Endothelial cell of umbilical vein (primary cell): Measurements from ENCODE around the gene PIGO. TPM values are rescaled to one million over a fixed set of nuclear protein-coding genes. Genes with fewer than 3 reads are reported as not detected.
A peak's percentile ranks its signal among the peaks of the same experiment; 100 is the strongest.

Experiments
- BruUV-seq: library from RNA; stranded (reverse); fragments of 400-500 nt; replicated peaks from 2 replicates; lab custom pipeline; 2021; lab: Mats Ljungman, UMichigan
- CTCF ChIA-PET: fragments of 300-600, 350-600 bp; sonication (Branson Sonifier 250); formaldehyde crosslinking; loops from one replicate; lab custom pipeline; 2021; ENCODE audit warnings: antibody characterized with exemption, inconsistent platforms; lab: Charles Lee
- POLR2A ChIA-PET: fragments of 300-600, 350-600 bp; sonication (Branson Sonifier 250); formaldehyde crosslinking; loops from one replicate; lab custom pipeline; 2021; ENCODE audit warnings: antibody characterized with exemption, inconsistent platforms; lab: Charles Lee
- DNase-seq: peaks from one replicate; pipeline ENCODE4 v3.0.0-alpha.2; 2011; ENCODE audit warnings: low read depth, low spot score
- FAIRE-seq: peaks from 2 replicates; lab custom pipeline; 2011; peaks lifted over from hg19 to GRCh38; lab: Jason Lieb, UNC
- H2AFZ ChIP-seq: 2 replicates; pipeline ENCODE4 v1.6.0; 2012; ENCODE audit warnings: low read depth, low read length, control low read depth, inconsistent platforms
- H3K27ac ChIP-seq: 2 replicates; pipeline ENCODE4 v1.5.1; 2011; ENCODE audit warnings: low read depth, mild to moderate bottlenecking, control low read depth, low read length, moderate library complexity; ENCODE audit not compliant: insufficient read depth
- H3K27me3 ChIP-seq, 2 experiments: 2 replicates each; pipeline versions ENCODE4 v1.6.0 to v1.6.1; 2011; ENCODE audit warnings: low read length in 2 of 2, mixed read lengths in 1 of 2; ENCODE audit not compliant: control insufficient read depth in 2 of 2, insufficient read depth in 2 of 2
- H3K36me3 ChIP-seq, 2 experiments: 2 replicates in 1 of 2; 3 replicates in 1 of 2; pipeline ENCODE4 v1.5.1; 2011; ENCODE audit warnings: low read length in 2 of 2, mild to moderate bottlenecking in 1 of 2, moderate library complexity in 1 of 2; ENCODE audit not compliant: control insufficient read depth in 2 of 2, insufficient read depth in 2 of 2; ENCODE audit errors: extremely low read depth in 1 of 2
- H3K4me1 ChIP-seq: 3 replicates; pipeline ENCODE4 v1.5.1; 2011; ENCODE audit warnings: mild to moderate bottlenecking, low read length; ENCODE audit not compliant: control insufficient read depth, insufficient read depth; ENCODE audit errors: extremely low read depth
- H3K4me2 ChIP-seq: 2 replicates; pipeline ENCODE4 v1.6.1; 2011; ENCODE audit warnings: low read length, control low read depth, mixed read lengths; ENCODE audit not compliant: insufficient read depth
- H3K4me3 ChIP-seq, 3 experiments: fragments of 200-600 bp in 1 of 3; sonication (generic), shearing (Covaris generic) in 1 of 3; replicated peaks in 1 of 3; 2 replicates each; pipeline ENCODE4 v1.5.1; 2011 to 2016; ENCODE audit warnings: control low read depth in 3 of 3, low read length in 3 of 3, mild to moderate bottlenecking in 2 of 3, inconsistent platforms in 1 of 3, low read depth in 1 of 3, moderate library complexity in 1 of 3; ENCODE audit not compliant: insufficient read depth in 1 of 3
- H3K79me2 ChIP-seq: 2 replicates; pipeline ENCODE4 v1.6.0; 2012; ENCODE audit warnings: low read length, inconsistent platforms; ENCODE audit not compliant: control insufficient read depth, insufficient read depth
- H3K9ac ChIP-seq: replicated peaks from 2 replicates; pipeline ENCODE3; 2011; ENCODE audit warnings: low read length, control low read depth; ENCODE audit not compliant: insufficient read depth; ENCODE audit errors: extremely low read depth
- H3K9me1 ChIP-seq: replicated peaks from 3 replicates; pipeline ENCODE4 v1.6.0; 2011; ENCODE audit warnings: mild to moderate bottlenecking, low read length; ENCODE audit not compliant: control insufficient read depth, insufficient read depth; ENCODE audit errors: extremely low read depth
- H3K9me3 ChIP-seq: replicated peaks from 2 replicates; pipeline ENCODE4 v1.5.1; 2012; ENCODE audit warnings: low read length, inconsistent platforms; ENCODE audit not compliant: control insufficient read depth, insufficient read depth
- H4K20me1 ChIP-seq: replicated peaks from 2 replicates; pipeline ENCODE3; 2011; ENCODE audit warnings: mild to moderate bottlenecking, low read length; ENCODE audit not compliant: control insufficient read depth, insufficient read depth; ENCODE audit errors: extremely low read depth
- CTCF ChIP-seq, 2 donors: IDR thresholded peaks; 1 replicate in 1 of 2; 2 replicates in 1 of 2; pipeline ENCODE4 v1.5.1; 2011; ENCODE audit warnings: low read length in 2 of 2, mild to moderate bottlenecking in 2 of 2, moderate library complexity in 2 of 2, control low read depth in 1 of 2, inconsistent platforms in 1 of 2, low read depth in 1 of 2; ENCODE audit not compliant: insufficient read depth in 1 of 2; ENCODE audit errors: extremely low read depth in 1 of 2
- EZH2 ChIP-seq: IDR thresholded peaks from 2 replicates; pipeline ENCODE4 v1.6.1; 2012; ENCODE audit warnings: borderline replicate concordance, low read depth, mild to moderate bottlenecking, moderate library complexity, low read length, inconsistent platforms; ENCODE audit not compliant: severe bottlenecking
- FOS ChIP-seq: IDR thresholded peaks from 2 replicates; pipeline ENCODE4 v1.6.1; 2011; ENCODE audit warnings: mild to moderate bottlenecking, low read length, moderate library complexity, borderline replicate concordance; ENCODE audit not compliant: insufficient read depth
- GATA2 ChIP-seq: IDR thresholded peaks from 2 replicates; pipeline ENCODE4 v1.7.0; 2011; ENCODE audit warnings: low read depth, mild to moderate bottlenecking, moderate library complexity, mixed read lengths, low read length; ENCODE audit not compliant: insufficient read length, insufficient read depth
- JUN ChIP-seq: IDR thresholded peaks from 2 replicates; pipeline ENCODE4 v1.6.1; 2011; ENCODE audit warnings: borderline replicate concordance, low read depth; ENCODE audit not compliant: insufficient read length, insufficient read depth
- MYC ChIP-seq: IDR thresholded peaks from one replicate; pipeline ENCODE4 v1.6.1; 2011; ENCODE audit warnings: mild to moderate bottlenecking, low read depth, low read length
- POLR2A ChIP-seq: IDR thresholded peaks from 2 replicates; pipeline ENCODE4 v1.6.1; 2012; ENCODE audit warnings: low read depth, mild to moderate bottlenecking, control low read depth, low read length
- POLR2AphosphoS5 ChIP-seq: IDR thresholded peaks from 2 replicates; pipeline ENCODE4 v1.6.1; 2012; ENCODE audit warnings: low read depth, mild to moderate bottlenecking, control low read depth, low read length, moderate library complexity; ENCODE audit not compliant: insufficient read depth
- dilution Hi-C: fragments of 300-500 bp; cut with MboI; formaldehyde crosslinking; loops from one replicate; pipeline ENCODE4 v1.15.0; 2019; ENCODE audit warnings: low sequenced_read_pairs; ENCODE audit not compliant: extremely low pct_ligation_motif_present
- intact Hi-C: fragments of 100-400 bp; cut with micrococcal nuclease; formaldehyde crosslinking; loops from one replicate; pipeline ENCODE4 v1.10.0; 2022
- polyA plus RNA-seq, 4 experiments: library from polyadenylated mRNA; depleted of rRNA in 3 of 4; stranded (reverse) in 3 of 4; unstranded in 1 of 4; fragments of >200 nt; gene quantifications; 2 replicates each; pipeline versions ENCODE4 v1.2.1 to v1.2.3, GENCODE V29; 2011 to 2012; ENCODE audit warnings: missing spikeins in 1 of 4
- total RNA-seq: library from RNA; stranded (reverse); gene quantifications from 2 replicates; pipeline ENCODE4 v1.2.3, GENCODE V29; 2021
- TF ChIP-seq, protein P1 (sequence below): IDR thresholded peaks from 2 replicates; pipeline ENCODE4 v1.6.1; 2011; ENCODE audit not compliant: insufficient read depth, insufficient read length

PIGO gene
- total and polyA plus RNA-seq, 2 donors (not counting 3 experiments of a cell fraction or from before 2014, with no cell fraction given) = 23.5 to 27.3 TPM

- Histone ChIP-seq H3K79me2 (peaks cover 23% of the 10 kb centered on the region), H3K9ac (peak overlapping the region; percentile 74), H3K9me3 (no peaks in the 10 kb centered on the region), H3K27me3 (no peaks in the 10 kb centered on the region), H3K9me1 (no peaks in the 10 kb centered on the region), H2AFZ (no peak overlapping the region), H3K4me1 (peaks cover 17% of the 10 kb centered on the region), H3K27ac (no peak overlapping the region), H3K36me3 (peaks cover 0 to 9% of the 10 kb centered on the region in 2 experiments), H3K4me2 (peak overlapping the region; percentile 57), H4K20me1 (no peaks in the 10 kb centered on the region), H3K4me3 (no peak overlapping the region)
- ChIA-PET POLR2A (interaction anchor here (0.6 kb wide), 1 partner anchor 650 kb away, joined by 3 read pairs; no protein-coding TSS in a partner anchor), CTCF (interaction anchor here (1.4 to 1.5 kb wide), 2 partner anchors 19 to 27 kb away, joined by 4 read pairs; partner anchors contain the start of gene PIGO)
- TF ChIP-seq FOS (no peak), POLR2A (no peak), EZH2 (no peak), POLR2AphosphoS5 (no peak), CTCF (IDR thresholded peaks at IDR 0.05; ENCODE audit: extremely low read depth in 1 of 2, insufficient read depth in 1 of 2, low read depth in 1 of 2, low read length in 2 of 2) (no peak), MYC (no peak), GATA2 (no peak), JUN (no peak)
- TF ChIP-seq, protein P1, sequence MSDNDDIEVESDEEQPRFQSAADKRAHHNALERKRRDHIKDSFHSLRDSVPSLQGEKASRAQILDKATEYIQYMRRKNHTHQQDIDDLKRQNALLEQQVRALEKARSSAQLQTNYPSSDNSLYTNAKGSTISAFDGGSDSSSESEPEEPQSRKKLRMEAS = no peak
- BruUV-seq = no TSS peak
- dilution Hi-C loops = no loop called here
- no peak for DNase-seq
- intact Hi-C loops = no loop called here
- no peak for FAIRE-seq
These were observed 18.3 kb downstream of the PIGO start for GRCh38 chr9:35078066-35078465.
